RWPE2 (cell line): ENCODE measurements around the gene LNPEP.

Experiments
- ATAC-seq: fragments of 200-7000 bp; cut with Tn5 transposase; 3 replicates; pipeline ENCODE4 v1.9.1; 2021; ENCODE audit warnings: low read depth
- DNase-seq: peaks from one replicate; pipeline ENCODE4 v3.0.0-alpha.2; 2020; ENCODE audit warnings: low spot score
- H3K27ac ChIP-seq: fragments of 450-650 bp; 2 replicates; pipeline ENCODE4 v1.5.1; 2017; ENCODE audit warnings: mild to moderate bottlenecking; ENCODE audit not compliant: poor library complexity, severe bottlenecking
- H3K27me3 ChIP-seq: fragments of 250-450 bp; sonication (Bioruptor Pico); 2 replicates; pipeline ENCODE4 v1.5.1; 2021; ENCODE audit warnings: mild to moderate bottlenecking, moderate library complexity; ENCODE audit not compliant: insufficient read depth, poor library complexity, severe bottlenecking
- H3K36me3 ChIP-seq: fragments of 250-450 bp; sonication (Bioruptor Pico); 2 replicates; pipeline ENCODE4 v1.5.1; 2020; ENCODE audit warnings: low read depth, mild to moderate bottlenecking, moderate library complexity
- H3K4me1 ChIP-seq: fragments of 250-450 bp; sonication (Bioruptor Pico); 2 replicates; pipeline ENCODE4 v1.5.1; 2021; ENCODE audit warnings: mild to moderate bottlenecking, moderate library complexity; ENCODE audit not compliant: insufficient read depth, poor library complexity, severe bottlenecking
- H3K4me3 ChIP-seq: fragments of 250-450 bp; sonication (Bioruptor Pico); 2 replicates; pipeline ENCODE4 v1.5.1; 2021; ENCODE audit warnings: mild to moderate bottlenecking, moderate library complexity; ENCODE audit not compliant: severe bottlenecking
- H3K9me3 ChIP-seq: fragments of 250-450 bp; sonication (Bioruptor Pico); 2 replicates; pipeline ENCODE4 v1.5.1; 2021; ENCODE audit warnings: mild to moderate bottlenecking, moderate library complexity; ENCODE audit not compliant: severe bottlenecking
- CTCF ChIP-seq: fragments of 450-650 bp; IDR thresholded peaks from one replicate; pipeline ENCODE4 v1.5.1; 2017; ENCODE audit warnings: mild to moderate bottlenecking, moderate library complexity; ENCODE audit not compliant: poor library complexity, severe bottlenecking

The LNPEP gene

GRCh38 chr5:96957254-96958049, 21.6 kb downstream of the LNPEP start:
- TF ChIP-seq CTCF = no peak
- Histone ChIP-seq H3K27me3 (no peaks in the 10 kb centered on the region), H3K27ac (no peak overlapping the region), H3K4me3 (no peak overlapping the region), H3K9me3 (no peaks in the 10 kb centered on the region), H3K36me3 (peaks cover 4% of the 10 kb centered on the region; the same call in 1 of the 2 replicates), H3K4me1 (peaks cover 5% of the 10 kb centered on the region)
- ATAC-seq (no peak), DNase-seq (no peak)

GRCh38 chr5:96958977-96959376, 23.1 kb downstream of the LNPEP start:
- H3K4me3 ChIP-seq = no peak overlapping the region
- TF ChIP-seq CTCF = no peak
- DNase-seq = no peak
- no peaks in the 10 kb centered on the region for H3K27me3 ChIP-seq
- H3K9me3 ChIP-seq = no peaks in the 10 kb centered on the region
- no peak for ATAC-seq
- H3K27ac ChIP-seq = no peak overlapping the region
- H3K4me1 ChIP-seq = peaks cover 5% of the 10 kb centered on the region
- peaks cover 4% of the 10 kb centered on the region; the same call in 1 of the 2 replicates for H3K36me3 ChIP-seq

GRCh38 chr5:96961053-96961452, 25.2 kb downstream of the LNPEP start:
- TF ChIP-seq CTCF = no peak
- ATAC-seq = no peak
- Histone ChIP-seq H3K9me3 (no peaks in the 10 kb centered on the region), H3K4me1 (peaks cover 5% of the 10 kb centered on the region), H3K27ac (no peak overlapping the region), H3K27me3 (no peaks in the 10 kb centered on the region), H3K36me3 (peaks cover 4% of the 10 kb centered on the region; the same call in 1 of the 2 replicates), H3K4me3 (no peak overlapping the region)
- no peak for DNase-seq

- Histone ChIP-seq H3K27me3 (no peaks in the 10 kb centered on the region), H3K36me3 (peaks cover 6% of the 10 kb centered on the region; the same call in 1 of the 2 replicates), H3K9me3 (no peaks in the 10 kb centered on the region), H3K4me3 (no peak overlapping the region), H3K4me1 (peaks cover 6% of the 10 kb centered on the region), H3K27ac (no peak overlapping the region)
- ATAC-seq (no peak), DNase-seq (no peak)
- TF ChIP-seq CTCF = no peak
Measured at GRCh38 chr5:96962540-96962991, 26.7 kb downstream of the LNPEP start.

- DNase-seq = no peak
- peak; percentile 37; the same call in 1 of the 3 replicates for ATAC-seq
- no peak overlapping the region for H3K4me3 ChIP-seq
- no peaks in the 10 kb centered on the region for H3K27me3 ChIP-seq
- peaks cover 6% of the 10 kb centered on the region; the same call in 1 of the 2 replicates for H3K36me3 ChIP-seq
- H3K27ac ChIP-seq = no peak overlapping the region
- no peaks in the 10 kb centered on the region for H3K9me3 ChIP-seq
- no peak for TF ChIP-seq CTCF
- H3K4me1 ChIP-seq = peaks cover 13% of the 10 kb centered on the region
Measured at GRCh38 chr5:96963267-96963666, 27.4 kb downstream of the LNPEP start.
